K562 (cell line): ENCODE results near the gene TMIGD3. TPM values are rescaled to one million over a fixed set of nuclear protein-coding genes. Genes with fewer than 3 reads are reported as not detected.

Experiments
- BCLAF1 ChIP-seq, 2 experiments: fragments of 450-650 bp in 1 of 2; IDR thresholded peaks; 2 replicates each; pipeline ENCODE4 v1.6.1; 2011 to 2017; ENCODE audit warnings: low read depth in 2 of 2, antibody characterized with exemption in 1 of 2, borderline replicate concordance in 1 of 2, low read length in 1 of 2, mild to moderate bottlenecking in 1 of 2, mixed read lengths in 1 of 2; ENCODE audit not compliant: control insufficient read depth in 1 of 2
- CEBPB ChIP-seq: fragments of 450-650 bp; IDR thresholded peaks from 2 replicates; pipeline ENCODE4 v1.6.1; 2016; ENCODE audit warnings: missing genetic modification characterization, missing compliant biosample characterization
- ETV5 ChIP-seq: sonication (generic); formaldehyde crosslinking; IDR thresholded peaks from 2 replicates; pipeline ENCODE4 v1.4.0; 2020; ENCODE audit warnings: low read depth, mild to moderate bottlenecking, missing genetic modification reagents
- FOXK1 ChIP-seq: sonication (generic); formaldehyde crosslinking; IDR thresholded peaks from 2 replicates; pipeline ENCODE4 v1.8.0; 2022; ENCODE audit warnings: missing genetic modification reagents, mild to moderate bottlenecking, borderline replicate concordance
- JUN ChIP-seq, 2 experiments: sonication (generic) in 1 of 2; formaldehyde crosslinking in 1 of 2; IDR thresholded peaks; 2 replicates each; pipeline versions ENCODE4 v1.6.1 to v1.8.0; 2012 to 2022; ENCODE audit warnings: borderline replicate concordance in 2 of 2, mild to moderate bottlenecking in 2 of 2, improper control_type of control experiment in 1 of 2, low read depth in 1 of 2, low read length in 1 of 2, missing genetic modification reagents in 1 of 2
- KHSRP ChIP-seq: fragments of 450-650 bp; IDR thresholded peaks from 2 replicates; pipeline ENCODE4 v1.6.1; 2017
- MAZ ChIP-seq, 2 experiments: fragments of 450-650 bp in 1 of 2; sonication (generic) in 1 of 2; formaldehyde crosslinking; IDR thresholded peaks in 1 of 2; conservative IDR thresholded peaks in 1 of 2; 2 replicates each; pipeline versions ENCODE4 v1.4.0 to v1.5.0; 2020; ENCODE audit warnings: mild to moderate bottlenecking in 1 of 2, missing genetic modification reagents in 1 of 2
- PML ChIP-seq: IDR thresholded peaks from 2 replicates; pipeline ENCODE4 v1.6.1; 2012; ENCODE audit warnings: low read length, inconsistent platforms
- POLR2AphosphoS2 ChIP-seq: IDR thresholded peaks from 2 replicates; pipeline ENCODE4 v1.6.1; 2012; ENCODE audit warnings: low read length, improper control_type of control experiment
- RCOR1 ChIP-seq, 2 experiments: IDR thresholded peaks; 2 replicates each; pipeline ENCODE4 v1.6.1; 2012; ENCODE audit warnings: low read depth in 2 of 2, low read length in 2 of 2, borderline replicate concordance in 1 of 2, improper control_type of control experiment in 1 of 2
- RNF2 ChIP-seq: sonication (generic); IDR thresholded peaks from 2 replicates; pipeline ENCODE4 v1.6.1; 2016
- SMARCA5 ChIP-seq: fragments of 450-650 bp; IDR thresholded peaks from 2 replicates; pipeline ENCODE4 v1.6.1; 2016
- TAF7 ChIP-seq: fragments of 450-650 bp; IDR thresholded peaks from 2 replicates; pipeline ENCODE4 v1.6.1; 2016; ENCODE audit warnings: missing genetic modification characterization, missing compliant biosample characterization
- TCFL5 ChIP-seq: fragments of 250-450 bp; sonication (Bioruptor Pico); conservative IDR thresholded peaks from 2 replicates; pipeline ENCODE4 v1.6.1; 2021; ENCODE audit warnings: mild to moderate bottlenecking, moderate library complexity, matching md5 sums
- ZBTB1 ChIP-seq: sonication (generic); formaldehyde crosslinking; IDR thresholded peaks from 2 replicates; pipeline ENCODE4 v1.8.1; 2023; ENCODE audit warnings: missing genetic modification reagents, low read depth, mild to moderate bottlenecking, borderline replicate concordance
- ZBTB49 ChIP-seq: sonication (generic); formaldehyde crosslinking; IDR thresholded peaks from 2 replicates; pipeline ENCODE4 v1.8.0; 2022; ENCODE audit warnings: missing genetic modification reagents, mild to moderate bottlenecking, borderline replicate concordance
- ZNF133 ChIP-seq: fragments of 250-450 bp; sonication (Bioruptor Pico); IDR thresholded peaks from 2 replicates; pipeline ENCODE4 v1.4.0; 2020; ENCODE audit warnings: mild to moderate bottlenecking
- ZNF445 ChIP-seq: fragments of 250-450 bp; sonication (Bioruptor Pico); IDR thresholded peaks from 2 replicates; pipeline ENCODE4 v1.4.0; 2020; ENCODE audit warnings: low read depth, mild to moderate bottlenecking, moderate library complexity
- polyA plus RNA-seq, 8 experiments: library from polyadenylated mRNA; depleted of rRNA in 4 of 8; stranded (reverse) in 5 of 8; unstranded in 3 of 8; fragments of >200 nt; fragmentation: Nextera tagmentation in 2 of 8; fragmentation: Illumina TruSeq in 1 of 8; extraction: Ambion mirVana in 2 of 8; extraction: Trizol in 1 of 8; gene quantifications; 2 replicates each; pipeline versions ENCODE4 v1.2.1 to v1.2.3, GENCODE V29; 2011 to 2014; ENCODE audit warnings: inconsistent platforms in 1 of 8, missing spikeins in 1 of 8
- total RNA-seq, 7 experiments: library from RNA; depleted of rRNA in 6 of 7; stranded (reverse); fragments of >200 nt in 6 of 7; fragmentation: Illumina TruSeq in 2 of 7; extraction: Trizol in 2 of 7; gene quantifications; 2 replicates each; pipeline versions ENCODE4 v1.2.1 to v1.2.3, GENCODE V29; 2011 to 2021; ENCODE audit warnings: low replicate concordance in 1 of 7

Gene TMIGD3
- total and polyA plus RNA-seq, 9 of the 15 experiments (the other 6 are each of a cell fraction or from before 2014, with no cell fraction given): 0.11 to 0.13 (median 0.11) TPM; not detected in 6

- TF ChIP-seq ZBTB49 (no peak), PML (no peak), ZBTB1 (CRISPR knock-in tag) (0 out of 2 replicates have a peak, but pooled peaks have one; percentile 37), TCFL5 (CRISPR knock-in tag) (no peak), FOXK1 (0 out of 2 replicates have a peak, but pooled peaks have one; percentile 53), JUN (IDR thresholded peaks at IDR 0.05; ENCODE audit: borderline replicate concordance, low read depth, low read length) (no peak), JUN (CRISPR knock-in tag; IDR thresholded peaks at IDR 0.05; ENCODE audit: borderline replicate concordance) (no peak), RNF2 (no peak), BCLAF1 (IDR thresholded peaks at IDR 0.05; ENCODE audit: borderline replicate concordance in 1 of 2, control insufficient read depth in 1 of 2, low read depth in 2 of 2, low read length in 1 of 2) (no peak), KHSRP (no peak), POLR2AphosphoS2 (no peak), TAF7 (no peak), ZNF133 (CRISPR knock-in tag) (no peak), MAZ (CRISPR knock-in tag; conservative IDR thresholded peaks at IDR 0.05 in 1 of 2, IDR thresholded peaks at IDR 0.05 in 1 of 2) (no peak), SMARCA5 (no peak), ETV5 (no peak), ZNF445 (no peak), CEBPB (tag) (no peak), RCOR1 (IDR thresholded peaks at IDR 0.05; ENCODE audit: borderline replicate concordance in 1 of 2, low read depth in 2 of 2, low read length in 2 of 2) (0 out of 4 replicates have a peak, but pooled peaks of 1 of the 2 experiments have one; percentile 9)
These were observed 61.8 kb downstream of the TMIGD3 start (continued) for GRCh38 chr1:111441573-111442192.
